Thoracic aorta endothelial cell (primary cell): Measurements from ENCODE around the gene MRTO4. TPM values are rescaled to one million over a fixed set of nuclear protein-coding genes. Genes with fewer than 3 reads are reported as not detected.

Source experiments
- small RNA-seq: library from RNA; depleted of rRNA; stranded (forward); fragments of <200 nt; gene quantifications from one replicate; pipeline ENCODE3, GENCODE V24; 2012
- total RNA-seq: library from RNA; depleted of rRNA; stranded (reverse); fragments of >200 nt; gene quantifications from 2 replicates; pipeline ENCODE4 v1.2.3, GENCODE V29; 2012

Gene MRTO4
- total RNA-seq, result 45.2 and 48.1 TPM in 2 replicates

GRCh38 chr1:19251305-19252196, at the start of gene MRTO4, which contains the start of gene EMC1:
MRTO4 (plus strand) TSS chr1:19251805; CDS start chr1:19251836, 31 bp downstream.
EMC1 (minus strand) TSS chr1:19251524; CDS start chr1:19251509, 15 bp downstream.

DNA sequence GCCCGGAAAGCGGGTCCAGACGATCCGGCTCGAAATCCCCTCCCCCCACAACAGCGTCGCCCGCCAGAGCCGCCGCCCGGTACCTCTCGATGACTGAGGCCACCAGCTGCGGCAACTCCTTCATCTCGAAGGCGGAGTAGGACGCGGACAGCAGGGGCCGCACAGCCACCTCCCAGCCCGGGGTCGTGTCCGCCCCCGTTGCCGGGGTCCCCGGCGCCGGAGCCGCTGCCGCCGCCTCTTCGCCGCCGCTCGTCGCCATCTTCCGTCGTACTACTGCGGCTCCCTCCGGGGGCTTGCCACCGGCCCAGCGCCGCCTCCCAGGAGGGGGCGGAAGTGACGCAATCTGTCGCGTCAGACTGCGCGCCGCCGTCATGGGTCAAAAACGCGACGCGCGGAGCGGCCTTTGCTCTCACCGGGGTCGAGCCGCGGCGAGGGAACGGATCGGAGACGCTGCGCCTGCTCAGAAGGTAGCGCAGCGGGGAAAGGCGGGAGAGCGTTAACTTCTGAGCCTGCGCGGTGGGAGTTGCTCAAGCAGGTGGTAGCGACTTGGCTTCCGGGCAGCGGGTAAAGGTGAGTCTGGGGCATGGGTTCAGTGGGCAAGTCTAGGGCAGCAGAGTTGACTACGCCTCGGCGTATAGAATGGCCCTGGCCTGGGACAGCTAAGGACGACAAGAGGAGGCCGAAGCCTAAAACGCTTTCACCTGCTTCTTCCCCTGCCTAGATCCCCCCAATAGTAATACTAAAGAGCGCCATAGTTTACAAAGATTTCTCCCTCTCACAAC, 41.4 kb upstream of the MRTO4 start, which contains the start of gene UBR4:
Gene UBR4 (minus strand): TSS at position 277 of the 782 bp plus-strand sequence. CDS start 18 bp downstream, at position 259.

GRCh38 chr1:19288324-19289241, 37.0 kb downstream of the MRTO4 start, which contains the start of gene AKR7A3:
AKR7A3 (minus strand) TSS chr1:19288770; CDS start chr1:19288709, 61 bp downstream.

Small RNA genes lying within 50 kb of the gene (small RNA-seq; reads per million reads assigned to genes)
- gene RNU6-1099P, result not detected

Other genes with a start within 250 kb of the MRTO4 start
- gene UBR4, start 41.5 kb upstream of the MRTO4 start, total RNA-seq, result 163 and 178 TPM in 2 replicates
- gene EMC1, start 281 bp upstream of the MRTO4 start, total RNA-seq, result 72.2 and 74.5 TPM in 2 replicates
- 0.40 and 0.43 TPM in 2 replicates for gene AKR7A3, start 37.0 kb downstream of the MRTO4 start, total RNA-seq
- 41.1 and 47.9 TPM in 2 replicates for gene AKR7A2, start 60.3 kb downstream of the MRTO4 start, total RNA-seq
- 13.7 and 14.0 TPM in 2 replicates for gene SLC66A1, start 60.5 kb downstream of the MRTO4 start, total RNA-seq
- gene CAPZB, start 233.7 kb downstream of the MRTO4 start, total RNA-seq, result 151 and 181 TPM in 2 replicates